ENCODE measurements around the gene FERMT2.

Gene FERMT2

GRCh38 chr14:52950898-52951680 is at the start of gene FERMT2:
Gene FERMT2 (minus strand): TSS chr14:52951050. CDS start chr14:52950568, 482 bp downstream.
- peak; percentile 90 for DNase-seq

DNA sequence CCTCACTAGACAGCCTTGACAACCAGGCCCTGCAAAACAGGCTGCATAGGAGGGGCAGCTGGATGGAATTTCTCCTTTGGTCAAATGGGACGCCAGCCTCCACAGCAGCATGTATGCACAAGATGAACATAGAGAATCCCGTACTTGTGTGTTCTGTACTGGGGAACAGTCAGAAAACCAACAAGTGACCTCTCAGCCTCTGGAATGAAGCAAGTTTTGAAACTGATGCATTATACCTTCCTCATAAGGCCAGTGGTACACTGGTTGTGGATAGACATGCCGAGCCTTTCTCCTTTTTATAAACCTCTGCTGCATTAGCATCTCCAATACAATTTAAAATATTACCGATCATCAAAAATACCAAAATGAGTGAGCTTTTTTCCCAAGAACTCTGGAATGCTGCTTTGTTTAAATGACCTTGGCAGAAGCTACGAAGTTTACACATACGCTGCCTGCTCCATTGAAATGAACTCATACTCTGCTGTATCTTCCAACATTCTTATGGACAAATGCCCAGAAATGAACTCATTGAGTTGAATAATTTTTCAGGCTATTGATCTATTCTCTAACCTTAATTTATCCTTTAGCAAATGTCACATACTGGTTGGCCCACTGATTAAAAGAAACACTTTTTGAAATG is 47.6 kb upstream of the FERMT2 start:
- DNase-seq: no peak

GRCh38 chr14:52996493-52996892 is 45.6 kb upstream of the FERMT2 start:
- no peak for DNase-seq

- no peak for DNase-seq
These were observed 45.1 kb upstream of the FERMT2 start for GRCh38 chr14:52995998-52996397.

DNA sequence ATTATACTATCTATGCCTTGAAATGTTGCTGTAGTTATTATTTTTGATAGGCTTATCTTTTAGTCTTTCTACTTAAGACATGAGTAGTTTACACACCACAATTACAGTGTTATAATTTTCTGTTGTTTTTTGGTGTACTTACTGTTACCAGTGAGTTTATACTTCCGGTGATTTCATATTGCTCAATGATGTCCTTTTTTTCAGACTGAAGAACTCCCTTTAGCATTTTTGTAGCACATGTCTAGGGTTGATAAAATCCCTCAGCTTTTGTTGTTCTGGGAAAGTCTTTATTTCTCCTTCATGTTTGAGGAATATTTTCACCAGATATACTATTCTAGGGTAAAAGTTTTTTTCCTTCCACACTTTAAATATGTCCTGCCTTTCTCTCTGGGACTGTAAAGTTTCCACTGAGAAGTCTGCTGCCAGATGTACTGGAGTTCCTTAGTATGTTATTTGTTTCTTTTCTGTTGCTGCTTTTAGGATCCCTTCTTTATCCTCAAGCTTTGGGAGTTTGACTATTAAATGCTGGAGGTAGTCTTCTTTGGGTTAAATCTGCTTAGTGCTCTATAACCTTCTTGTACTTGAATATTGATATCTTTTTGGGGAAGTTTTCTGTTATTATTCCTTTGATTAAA is 41.5 kb upstream of the FERMT2 start:
- no peak for DNase-seq

- no peak for DNase-seq
These were observed 37.3 kb upstream of the FERMT2 start for GRCh38 chr14:52988139-52988538.

GRCh38 chr14:52987514-52987913 is 36.7 kb upstream of the FERMT2 start:
- DNase-seq: no peak

DNA sequence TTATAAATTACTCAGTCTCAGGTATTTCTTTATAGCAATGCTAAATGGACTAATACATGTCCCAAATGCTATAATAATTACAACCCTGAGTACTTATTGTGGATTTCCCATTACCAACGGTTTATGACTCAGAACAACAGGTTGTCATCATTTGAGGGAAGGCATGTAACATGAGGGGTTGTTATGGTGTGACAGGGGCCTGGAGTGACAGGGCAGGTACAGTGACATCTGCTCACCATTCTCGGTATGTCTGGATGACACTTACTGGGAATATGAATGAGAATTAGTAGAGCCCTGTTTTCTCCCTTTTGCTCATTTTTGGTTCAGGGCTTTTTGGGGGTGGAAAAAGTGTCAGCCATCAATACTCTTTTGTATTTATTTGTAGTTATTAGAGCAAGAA is 36.2 kb upstream of the FERMT2 start:
- no peak for DNase-seq

- no peak for DNase-seq
These were observed 26.9 kb upstream of the FERMT2 start for GRCh38 chr14:52977798-52978197.

DNA sequence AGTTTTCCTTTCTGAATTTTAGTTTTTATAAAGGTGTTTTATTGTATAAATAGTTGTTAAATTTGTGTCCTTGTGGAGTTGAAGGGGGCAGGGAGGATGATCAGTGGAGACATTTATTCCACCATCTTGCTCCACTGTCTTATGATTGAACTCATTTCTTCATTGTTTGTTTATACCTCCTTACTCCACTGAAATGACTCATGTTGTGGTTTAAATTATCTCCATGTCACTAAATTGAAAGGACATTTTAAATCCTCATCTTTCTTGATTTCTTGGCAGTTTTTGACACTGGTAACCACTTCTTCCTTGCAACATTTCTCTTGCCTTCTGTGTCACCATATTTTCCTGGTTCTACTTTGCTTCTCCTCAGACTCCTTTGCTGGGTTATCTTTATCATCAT is 23.6 kb upstream of the FERMT2 start:
- no peak for DNase-seq

DNA sequence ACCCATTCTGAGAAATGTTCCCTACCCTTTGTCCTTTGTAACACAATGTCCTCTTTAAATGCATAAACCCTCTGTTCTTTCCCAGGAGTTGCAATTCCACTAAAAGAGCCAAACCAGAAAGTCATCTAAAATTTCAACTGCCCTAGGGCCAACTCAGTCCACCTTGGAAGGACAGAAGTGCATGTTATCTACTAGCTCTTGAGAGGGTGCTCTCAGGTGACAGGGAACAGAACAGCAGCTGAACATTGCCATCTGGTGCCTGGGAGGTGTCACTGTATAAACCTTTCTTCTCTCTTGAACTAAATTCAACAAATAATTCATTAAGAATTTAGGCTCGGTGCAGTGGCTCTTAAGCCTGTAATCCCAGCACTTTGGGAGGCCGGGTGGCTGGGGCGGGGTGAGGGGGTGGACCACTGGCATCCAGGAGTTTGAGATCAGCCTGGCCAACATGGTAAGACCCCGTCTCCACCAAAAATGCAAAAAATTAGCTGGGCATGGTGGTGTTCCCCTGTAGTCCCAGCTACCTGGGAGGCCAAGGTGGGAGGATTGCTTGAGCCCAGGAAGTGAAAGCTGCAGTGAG is 10.3 kb upstream of the FERMT2 start:
- peak; percentile 73 for DNase-seq

DNA sequence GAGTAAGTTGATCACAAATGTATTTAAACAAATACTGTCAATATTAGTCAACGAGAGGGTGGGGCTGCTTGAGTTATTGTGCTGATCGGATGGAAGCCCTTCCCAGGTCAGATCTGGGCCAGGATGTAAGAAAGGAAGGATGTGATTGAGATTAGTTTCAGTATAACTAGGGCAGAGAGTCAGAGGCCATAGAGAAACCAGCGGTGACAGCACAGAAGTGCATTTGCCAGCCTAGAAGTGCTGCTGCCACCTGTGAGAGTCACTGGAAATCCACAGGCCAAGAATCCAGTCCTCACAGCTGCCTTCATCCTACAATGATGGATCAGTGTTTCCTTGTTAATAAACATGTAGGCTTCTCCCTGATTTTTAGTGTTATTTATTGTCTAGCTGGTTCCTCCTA is 9.8 kb upstream of the FERMT2 start:
- DNase-seq: peak; percentile 2

DNA sequence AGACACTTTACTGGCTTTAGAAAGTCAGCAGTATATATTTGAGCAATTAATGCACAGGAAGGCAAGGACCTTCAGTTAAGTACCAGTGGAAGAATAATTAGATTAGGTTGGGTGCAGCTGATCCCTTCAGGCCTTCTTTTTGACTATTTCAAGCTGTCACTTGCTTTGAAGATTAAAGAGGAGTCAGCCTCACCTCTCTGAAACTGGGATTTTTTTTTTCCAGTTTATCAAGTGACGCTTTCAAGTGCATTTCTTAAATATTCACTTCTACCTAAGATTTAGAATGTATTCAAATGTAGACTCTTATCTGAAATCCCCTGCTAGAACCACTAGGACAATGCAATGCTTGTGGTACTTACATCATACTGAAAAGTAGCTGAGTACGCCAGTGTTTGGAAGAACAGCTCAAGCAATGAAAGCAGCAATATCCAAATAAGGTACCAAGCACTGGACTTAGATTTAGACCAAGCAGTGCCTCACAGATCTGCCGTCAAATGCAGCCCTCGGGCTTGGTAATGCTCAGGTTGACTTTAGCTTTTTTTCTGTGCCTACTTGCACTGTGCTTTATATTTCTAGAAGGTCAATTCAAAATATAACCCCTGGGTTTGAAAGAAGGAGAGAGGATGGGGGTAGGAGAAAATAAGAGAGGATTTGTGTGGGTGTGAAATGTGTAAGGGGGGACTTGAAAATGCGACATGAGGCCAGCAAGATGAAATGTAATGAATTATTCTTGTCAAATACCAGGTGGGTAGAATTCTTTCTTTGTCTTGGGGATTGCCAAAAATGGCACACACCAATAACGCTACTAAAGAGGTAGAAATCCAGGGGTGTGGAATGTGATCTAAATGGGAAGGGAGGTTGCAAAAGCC is 3.7 kb upstream of the FERMT2 start:
- DNase-seq: no peak

DNA sequence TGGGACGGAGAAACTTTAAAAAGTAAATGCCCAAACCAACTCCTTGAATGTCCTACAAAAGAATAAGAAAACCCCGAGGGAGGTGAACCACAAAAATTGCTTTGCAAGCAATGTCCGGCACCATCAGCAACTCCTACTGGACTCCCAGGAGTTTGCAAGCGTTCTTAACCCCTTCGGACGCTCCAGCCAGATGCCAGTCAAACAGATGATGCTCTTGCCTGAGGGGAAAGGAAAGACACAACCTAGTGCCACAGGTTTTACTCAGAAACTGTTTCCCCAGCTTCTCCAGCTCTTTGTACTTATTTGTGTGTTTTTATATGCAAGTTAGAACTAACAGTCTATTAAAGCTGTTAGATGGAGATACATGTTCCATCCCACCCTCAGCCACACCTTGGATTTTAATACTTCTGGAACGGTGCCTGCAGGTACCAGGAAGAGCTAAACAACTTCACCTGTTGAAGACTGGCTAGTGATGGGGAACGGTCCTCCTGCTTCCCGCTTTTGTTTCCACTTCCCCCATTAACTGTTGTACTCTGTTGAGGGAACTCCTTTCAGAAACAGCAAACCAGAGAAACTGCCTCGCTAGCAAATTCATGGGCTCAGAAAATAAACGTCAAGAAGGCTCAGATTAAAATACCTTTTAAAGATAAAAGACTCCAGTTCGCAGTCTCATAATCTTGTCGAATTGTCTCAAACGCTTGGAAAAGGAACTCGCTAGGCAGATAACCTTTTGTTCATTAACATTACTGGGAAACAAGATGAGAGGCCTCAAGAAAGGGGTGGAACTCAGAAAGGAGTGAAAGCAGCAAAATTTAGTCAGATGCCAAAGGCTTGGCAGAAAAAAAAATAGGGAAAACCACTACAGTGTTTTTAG is 1.1 kb upstream of the FERMT2 start:
- DNase-seq: peak; percentile 74

DNA sequence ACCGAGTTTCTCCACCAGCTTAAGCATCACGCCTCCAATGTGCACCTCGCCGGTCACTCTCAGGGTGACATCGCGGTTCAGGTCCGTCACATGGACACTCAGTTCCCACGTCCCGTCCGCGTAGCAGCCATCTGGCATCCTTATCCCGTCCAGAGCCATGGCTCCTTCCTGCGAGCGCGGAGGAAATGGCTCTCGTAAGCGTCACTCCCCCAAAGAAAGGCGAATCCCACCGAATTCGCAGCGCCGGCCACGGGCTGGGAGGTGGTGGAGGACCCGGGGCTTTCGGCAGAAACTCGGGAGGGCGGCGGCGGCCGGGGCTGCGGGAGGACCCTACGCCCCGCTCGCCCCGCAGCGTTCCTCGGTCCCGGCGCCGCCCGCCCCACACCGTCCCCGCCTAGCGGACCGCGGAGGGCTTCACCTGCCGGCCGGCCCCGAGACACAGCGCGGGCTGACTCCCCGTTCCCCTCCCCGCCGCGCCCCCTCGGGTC is 396 bp downstream of the FERMT2 start:
- DNase-seq: peak; percentile 75

DNA sequence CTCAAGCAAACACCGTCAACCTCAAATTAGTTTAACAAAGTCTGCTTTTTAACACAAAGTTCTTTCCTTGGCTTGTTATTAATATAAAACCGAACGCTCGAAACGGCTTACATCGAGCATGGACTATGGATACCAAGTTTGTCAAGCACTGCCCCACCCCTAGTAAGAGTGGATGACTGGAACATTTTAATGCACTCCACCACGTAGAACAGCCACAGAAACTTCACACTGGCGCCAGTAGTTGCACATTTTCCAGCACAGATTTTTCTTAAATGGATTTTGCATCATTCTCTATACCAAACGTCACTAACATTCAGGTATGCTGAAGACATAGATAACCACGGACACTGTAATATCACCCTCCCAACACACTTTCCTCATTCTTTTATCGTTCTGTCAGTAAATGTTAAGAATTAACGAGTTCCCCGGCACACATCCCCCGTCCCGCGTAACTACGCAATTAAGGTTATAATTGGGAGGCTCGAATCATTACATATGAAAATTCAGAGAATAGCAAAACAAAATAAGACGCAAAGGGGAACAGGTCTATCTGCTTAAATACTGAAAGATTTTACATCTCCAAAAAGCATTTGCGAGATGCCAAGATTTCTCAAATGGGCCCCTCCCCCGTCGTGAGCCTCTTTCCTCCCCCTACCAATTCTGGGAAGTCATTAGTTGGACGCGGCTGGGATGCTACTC is 990 bp downstream of the FERMT2 start:
- DNase-seq: peak; percentile 13

GRCh38 chr14:52949249-52949648 is 1.6 kb downstream of the FERMT2 start:
- no peak for DNase-seq

GRCh38 chr14:52948836-52949235 is 2.0 kb downstream of the FERMT2 start:
- DNase-seq: no peak

DNA sequence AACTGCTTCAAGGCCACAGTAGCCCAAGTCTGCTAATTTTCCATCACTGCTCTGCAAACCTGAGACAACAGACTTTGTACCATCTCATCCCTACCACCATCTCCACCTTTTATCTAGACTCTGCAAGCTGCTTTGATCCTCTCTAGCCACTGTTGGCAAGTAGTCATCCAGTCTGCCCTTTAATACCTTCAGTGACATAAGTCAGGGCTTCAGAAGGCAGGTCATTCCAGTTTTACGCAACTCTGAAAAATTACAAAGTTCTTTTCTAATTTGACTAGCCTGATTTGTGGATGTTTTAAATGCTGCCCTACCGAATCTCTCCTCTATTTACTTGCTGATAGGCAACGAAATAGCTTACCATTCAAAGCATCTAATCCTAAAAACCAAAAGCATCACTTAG is 2.8 kb downstream of the FERMT2 start:
- no peak for DNase-seq

DNA sequence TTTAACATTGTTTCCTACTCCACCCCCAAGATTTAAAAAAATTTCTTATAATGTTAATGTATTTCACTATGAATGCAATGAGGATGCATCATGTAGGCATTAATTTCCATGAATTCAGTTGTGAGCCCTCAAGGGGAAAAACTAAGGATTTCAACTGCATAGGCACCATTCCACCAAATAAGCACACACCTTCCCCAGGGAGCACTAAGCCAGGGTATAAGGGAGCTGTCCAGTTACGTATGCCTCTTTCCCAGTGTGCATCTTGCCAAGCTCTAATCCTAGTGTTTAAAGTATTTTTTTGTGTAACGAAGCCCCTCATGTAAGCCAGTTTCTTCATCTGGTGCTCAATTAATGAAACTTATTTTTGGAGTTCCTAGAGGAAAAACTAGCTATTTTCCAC is 6.6 kb downstream of the FERMT2 start:
- no peak for DNase-seq

- no peak for DNase-seq
These were observed 11.4 kb downstream of the FERMT2 start for GRCh38 chr14:52939427-52939826.
